NCI-H1092 (cell line): Measurements from ENCODE around the gene MBD5.

Experiments used
- DNase-seq: peaks from one replicate; lab custom pipeline; 2025; lab: John Stamatoyannopoulos, UW

MBD5 gene

GRCh38 chr2:148023861-148024260 lies 3.0 kb downstream of the MBD5 start:
- no peak for DNase-seq

GRCh38 chr2:148026573-148026972 lies 5.7 kb downstream of the MBD5 start:
- DNase-seq, result no peak

GRCh38 chr2:148027822-148028221 lies 6.9 kb downstream of the MBD5 start:
- DNase-seq, result no peak

GRCh38 chr2:148028781-148029180 lies 7.9 kb downstream of the MBD5 start:
- no peak for DNase-seq

GRCh38 chr2:148031152-148031551 lies 10.3 kb downstream of the MBD5 start:
- no peak for DNase-seq

- DNase-seq, result no peak
Measured at GRCh38 chr2:148032215-148032614, 11.3 kb downstream of the MBD5 start.

GRCh38 chr2:148039783-148040182 lies 18.9 kb downstream of the MBD5 start:
- no peak for DNase-seq

- DNase-seq, result no peak
Measured at GRCh38 chr2:148042219-148042618, 21.3 kb downstream of the MBD5 start.

- DNase-seq, result no peak
Measured at GRCh38 chr2:148044322-148044721, 23.4 kb downstream of the MBD5 start.

GRCh38 chr2:148046802-148047201 lies 25.9 kb downstream of the MBD5 start:
- DNase-seq, result no peak

- no peak for DNase-seq
Measured at GRCh38 chr2:148048475-148049221, 27.8 kb downstream of the MBD5 start.

GRCh38 chr2:148049284-148049683 lies 28.4 kb downstream of the MBD5 start:
- no peak for DNase-seq

GRCh38 chr2:148052687-148053086 lies 31.8 kb downstream of the MBD5 start:
- DNase-seq, result no peak

- DNase-seq, result no peak
Measured at GRCh38 chr2:148058641-148059040, 37.8 kb downstream of the MBD5 start.

- no peak for DNase-seq
Measured at GRCh38 chr2:148063633-148064032, 42.7 kb downstream of the MBD5 start.

GRCh38 chr2:148065936-148066335 lies 45.0 kb downstream of the MBD5 start:
- no peak for DNase-seq

GRCh38 chr2:148067801-148068200 lies 46.9 kb downstream of the MBD5 start:
- DNase-seq, result no peak

GRCh38 chr2:148071351-148071750 lies 50.5 kb downstream of the MBD5 start:
- no peak for DNase-seq

- no peak for DNase-seq
Measured at GRCh38 chr2:148096012-148096411, 75.1 kb downstream of the MBD5 start.

GRCh38 chr2:148102641-148103040 lies 81.8 kb downstream of the MBD5 start:
- DNase-seq, result no peak

GRCh38 chr2:148103946-148104345 lies 83.1 kb downstream of the MBD5 start:
- DNase-seq, result no peak

GRCh38 chr2:148106331-148106730 lies 85.4 kb downstream of the MBD5 start:
- no peak for DNase-seq

- no peak for DNase-seq
Measured at GRCh38 chr2:148108385-148108784, 87.5 kb downstream of the MBD5 start.

- DNase-seq, result no peak
Measured at GRCh38 chr2:148110184-148110583, 89.3 kb downstream of the MBD5 start.
